Activated CD8-positive, alpha-beta memory T cell treated with anti-CD3 and anti-CD28 coated beads for 36 hours (primary cell): ENCODE measurements around the gene INTS12. TPM values are rescaled to one million over a fixed set of nuclear protein-coding genes. Genes with fewer than 3 reads are reported as not detected.
"Not testable (repeated sequence)": the region's sequence is repeated elsewhere in the genome, so short reads cannot be mapped to it uniquely, and the experiment has no call there.

Source experiments
- CTCF ChIA-PET: fragments of 350-600 bp; sonication (Branson Sonifier 250); formaldehyde crosslinking; loops from one replicate; lab custom pipeline; 2021; ENCODE audit warnings: antibody characterized with exemption; lab: Charles Lee
- POLR2A ChIA-PET: fragments of 350-600 bp; sonication (Branson Sonifier 250); formaldehyde crosslinking; loops from one replicate; lab custom pipeline; 2021; ENCODE audit warnings: antibody characterized with exemption; lab: Charles Lee
- total RNA-seq, 2 experiments: library from RNA; stranded (reverse); gene quantifications; one replicate each; pipeline ENCODE4 v1.2.3, GENCODE V29; 2021

INTS12 gene
- total RNA-seq, 2 experiments from 2014 or later = 21.3 to 22.1 TPM

DNA sequence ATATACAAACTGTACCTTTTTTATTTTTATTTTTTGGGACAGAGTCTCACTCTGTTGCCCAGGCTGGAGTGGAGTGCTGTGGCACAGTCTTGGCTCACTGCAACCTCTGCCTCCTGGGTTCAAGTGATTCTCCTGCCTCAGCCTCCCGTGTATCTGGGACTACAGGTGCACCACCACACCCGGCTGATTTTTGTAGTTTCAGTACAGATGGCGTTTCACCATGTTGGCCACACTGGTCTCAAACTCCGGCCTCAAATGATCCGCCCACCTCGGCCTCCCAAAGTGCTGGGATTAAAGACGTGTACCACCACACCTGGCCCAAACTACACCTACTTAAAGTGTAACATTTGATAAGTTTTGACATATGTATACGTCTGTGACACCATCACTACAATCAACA is 12.7 kb downstream of the INTS12 start:
- CTCF ChIA-PET, POLR2A ChIA-PET: not testable (repeated sequence)

DNA sequence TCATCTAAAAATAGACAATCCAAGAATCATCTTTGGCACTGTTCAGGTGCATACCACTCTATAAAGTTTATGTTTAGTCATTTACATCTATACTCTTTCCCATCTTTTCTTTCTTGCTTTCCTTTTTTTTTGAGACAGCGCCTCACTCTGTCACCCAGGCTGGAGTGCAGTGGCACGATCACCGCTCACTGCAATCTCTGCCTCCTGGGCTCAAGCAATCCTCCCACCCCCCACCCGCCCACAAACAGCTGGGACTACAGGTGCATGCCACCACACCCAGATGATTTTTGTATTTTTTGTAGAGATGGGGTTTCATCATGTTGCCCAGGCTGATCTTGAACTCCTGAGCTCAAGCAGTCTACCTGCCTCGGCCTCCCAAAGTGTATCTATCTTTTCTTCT is 13.7 kb downstream of the INTS12 start:
- POLR2A ChIA-PET, CTCF ChIA-PET: not testable (repeated sequence)

DNA sequence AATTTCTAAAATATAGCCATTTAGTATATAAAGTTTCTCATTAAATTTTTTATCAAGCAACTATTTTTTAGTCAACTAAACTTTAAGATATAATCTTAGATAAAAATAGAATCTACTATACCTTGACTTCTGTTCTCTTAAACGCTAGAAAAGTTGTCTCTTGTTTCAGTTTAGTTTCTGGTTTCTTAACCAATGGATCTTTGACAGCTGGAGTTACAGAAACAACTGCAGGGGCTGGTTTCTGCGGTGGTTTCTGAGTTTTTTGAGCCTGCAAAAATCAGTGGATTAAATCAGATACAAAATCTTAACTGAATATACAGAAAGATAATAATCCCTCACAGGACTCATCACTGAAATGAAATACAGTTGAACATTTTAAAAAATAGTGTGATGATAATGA is 21.9 kb downstream of the INTS12 start:
- ChIA-PET CTCF (no interaction called here), POLR2A (no interaction called here)

DNA sequence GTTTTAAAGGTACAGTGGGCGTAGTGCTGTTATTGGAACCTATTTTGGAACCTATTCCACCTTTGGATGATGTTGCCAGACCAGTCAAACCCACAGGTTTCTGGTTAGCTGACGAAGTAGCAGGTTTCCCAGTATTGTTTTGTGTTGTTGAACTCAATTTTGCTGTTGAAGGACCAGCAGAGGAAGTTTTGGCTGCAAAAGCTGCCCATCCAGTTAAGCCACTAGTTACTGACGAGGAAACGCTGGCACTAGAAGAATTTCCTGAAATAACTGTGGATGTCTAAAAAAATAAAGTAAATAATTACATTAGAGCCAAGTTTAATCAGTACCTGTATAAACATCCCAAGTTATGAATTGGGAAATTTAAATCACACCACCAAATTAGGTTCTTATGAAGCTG is 25.5 kb downstream of the INTS12 start:
- ChIA-PET CTCF (no interaction called here), POLR2A (no interaction called here)

DNA sequence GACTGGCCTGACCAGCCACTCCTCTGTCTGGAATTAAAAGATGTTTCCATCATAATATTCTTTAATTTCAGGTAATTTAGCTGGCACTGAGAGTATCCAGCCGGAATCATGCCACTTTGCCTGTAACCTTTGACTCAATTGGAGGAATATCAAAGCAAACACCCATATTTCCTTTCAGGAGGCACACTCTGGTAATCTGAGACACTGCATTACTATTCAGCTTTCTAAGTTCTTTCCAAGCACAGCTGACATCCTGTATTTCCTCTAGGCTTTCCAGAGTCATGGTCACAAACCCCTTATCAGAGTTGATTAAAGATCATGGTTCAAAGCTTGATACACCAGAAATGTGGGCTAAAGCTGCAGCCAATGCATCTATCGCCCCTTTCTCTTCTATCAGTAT is 29.3 kb downstream of the INTS12 start:
- ChIA-PET POLR2A (no interaction called here), CTCF (no interaction called here)

DNA sequence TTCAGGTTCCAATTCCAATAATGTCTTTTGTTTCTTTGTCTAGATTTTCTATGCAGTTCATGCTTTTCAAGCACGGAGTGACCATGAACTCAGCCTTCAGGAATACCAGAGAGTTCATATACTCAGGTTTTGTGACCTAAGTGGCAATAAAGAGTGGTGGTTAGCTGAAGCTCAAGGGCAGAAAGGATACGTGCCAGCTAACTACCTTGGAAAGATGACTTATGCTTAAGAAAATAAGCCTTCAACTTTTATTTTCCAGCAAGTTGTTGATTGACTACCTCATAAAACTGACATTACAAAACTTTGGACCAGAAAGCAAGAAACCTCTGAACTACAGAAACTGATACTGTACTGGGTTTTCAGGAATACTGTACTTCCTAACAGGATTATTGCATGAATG is 30.8 kb downstream of the INTS12 start:
- CTCF ChIA-PET = no interaction called here

DNA sequence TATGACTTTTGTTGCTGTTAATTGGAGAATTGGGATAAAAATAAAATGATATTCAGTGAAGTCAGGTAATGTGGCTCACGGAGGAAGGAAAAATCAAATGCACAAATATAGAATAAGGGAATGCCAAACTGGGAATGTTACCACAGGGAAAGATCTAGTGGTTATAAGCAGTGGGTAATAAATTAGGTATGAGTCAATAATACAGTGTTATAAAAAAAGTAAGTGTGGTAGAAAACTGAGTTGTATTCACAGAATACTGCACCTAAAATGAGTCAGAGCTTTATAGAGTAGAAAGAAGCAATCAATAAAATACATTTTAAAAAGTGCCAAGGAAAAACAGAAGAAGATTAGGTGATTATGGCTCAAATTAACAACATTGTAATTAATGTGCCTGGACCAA is 34.5 kb downstream of the INTS12 start:
- CTCF ChIA-PET = no interaction called here
- POLR2A ChIA-PET = no interaction called here

More for the DNA sequence above, 30.8 kb downstream of the INTS12 start:
- POLR2A ChIA-PET = no interaction called here

DNA sequence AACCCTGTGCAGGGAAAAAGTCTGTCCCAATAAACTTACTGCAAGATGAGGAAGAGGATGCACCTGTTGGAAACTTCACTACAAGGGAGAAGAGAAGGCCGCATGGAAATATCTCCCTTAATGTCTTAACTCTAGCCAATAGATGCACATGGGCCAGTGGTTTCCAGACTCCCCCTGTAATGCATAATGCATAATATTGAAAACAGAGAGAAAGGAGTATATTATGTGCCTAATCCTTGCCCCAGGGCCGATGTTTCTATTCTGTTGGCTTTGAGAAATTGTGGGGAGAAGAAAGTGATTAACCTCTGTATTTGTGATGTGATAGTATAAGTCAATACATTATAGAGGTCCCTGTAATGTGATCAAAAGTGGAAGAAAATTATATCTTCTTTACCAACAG is 37.2 kb downstream of the INTS12 start:
- CTCF ChIA-PET = no interaction called here

DNA sequence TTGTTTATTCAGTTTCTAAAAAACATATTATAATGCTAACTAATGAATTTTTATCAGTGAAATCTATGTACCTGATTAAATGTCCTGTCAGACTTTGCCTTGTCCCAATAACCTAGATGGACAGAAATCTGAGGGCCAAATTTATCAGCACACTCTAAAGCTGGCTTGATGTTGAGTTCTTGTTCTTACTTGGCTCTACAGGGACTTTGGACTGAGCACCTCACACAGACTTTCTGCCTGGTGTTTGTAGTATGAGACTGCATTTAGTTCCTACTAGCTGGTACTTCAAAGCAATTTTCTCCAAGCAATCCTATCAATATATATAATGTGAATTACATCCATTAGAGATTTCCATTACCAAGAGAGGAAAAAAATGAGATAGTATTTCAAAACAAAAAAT is 37.8 kb downstream of the INTS12 start:
- POLR2A ChIA-PET = no interaction called here
- CTCF ChIA-PET = no interaction called here

More for the DNA sequence above, 37.2 kb downstream of the INTS12 start:
- POLR2A ChIA-PET = no interaction called here

DNA sequence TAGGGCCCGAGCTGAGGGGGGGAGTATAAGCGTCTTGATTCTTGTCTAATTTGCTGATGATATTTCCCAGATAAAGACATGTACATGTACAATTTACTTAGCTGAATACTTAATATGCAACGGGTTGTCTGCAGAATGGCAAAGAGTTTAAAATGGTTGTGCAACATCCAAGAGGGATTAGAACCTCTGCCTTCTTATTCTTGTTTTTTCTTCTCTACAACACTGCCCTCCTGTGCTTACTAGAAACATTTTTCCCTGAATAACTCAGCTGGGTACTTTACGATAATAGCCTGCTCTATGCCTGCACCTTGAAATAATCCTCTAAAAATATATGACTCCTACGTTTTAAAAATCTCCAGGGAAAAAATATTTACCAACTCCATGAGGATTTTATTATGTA is 41.8 kb downstream of the INTS12 start:
- ChIA-PET CTCF (interaction anchor here (1.2 kb wide), 1 partner anchor 9 kb away, joined by 3 read pairs; no protein-coding TSS in a partner anchor), POLR2A (no interaction called here)

DNA sequence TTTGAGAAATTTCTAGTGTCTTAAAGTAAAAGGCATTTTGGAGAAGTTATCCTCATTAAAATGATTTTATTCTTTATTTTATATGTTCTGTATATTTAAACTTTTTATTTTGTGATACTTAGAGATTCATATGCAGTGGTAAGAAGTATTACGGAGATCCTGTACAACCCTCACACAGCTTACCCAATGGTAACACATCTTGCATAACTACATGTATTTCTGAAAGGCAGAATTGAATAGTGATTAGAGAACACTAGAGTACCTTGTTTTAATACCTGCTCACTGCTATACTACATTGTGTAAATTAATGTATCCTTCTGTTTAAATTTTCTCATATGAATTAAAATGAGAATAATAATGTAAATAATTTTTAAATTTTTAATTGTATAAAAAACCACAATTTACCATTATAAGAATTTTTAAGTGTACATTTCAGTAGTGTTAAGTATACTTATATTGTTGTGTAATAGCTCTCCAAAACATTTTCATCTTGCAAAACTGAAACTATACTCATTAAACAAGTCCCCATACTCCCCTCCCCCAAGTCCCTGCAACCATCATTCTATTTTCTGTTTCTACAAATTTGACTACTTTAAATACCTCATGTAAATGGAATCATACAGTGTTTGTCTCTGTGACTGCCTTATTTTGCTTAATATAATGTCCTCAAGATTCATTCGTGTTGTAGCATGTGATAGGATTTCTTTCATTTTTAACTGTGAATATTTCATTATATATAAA is 45.4 kb downstream of the INTS12 start:
- ChIA-PET CTCF (interaction anchor here (1.3 kb wide), 1 partner anchor 30 kb away, joined by 4 read pairs; no protein-coding TSS in a partner anchor), POLR2A (no interaction called here)

DNA sequence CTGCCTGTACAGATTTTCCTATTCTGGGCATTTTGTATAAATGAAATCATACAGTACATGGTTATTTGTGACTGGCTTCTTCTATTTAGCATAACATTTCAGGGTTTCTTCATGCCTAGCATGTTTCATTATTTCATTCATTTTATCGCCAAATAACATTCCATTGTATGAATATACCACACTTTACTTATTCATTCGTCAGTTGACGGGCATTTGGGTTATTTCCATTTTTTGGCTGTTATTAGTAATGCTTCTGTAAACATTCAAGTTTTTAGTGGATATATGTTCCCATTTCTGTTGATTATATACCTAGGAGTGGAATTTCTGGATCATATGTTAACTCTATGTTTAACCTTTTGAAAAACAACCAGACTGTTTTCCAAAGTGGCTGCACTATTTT is 47.5 kb downstream of the INTS12 start:
- POLR2A ChIA-PET = no interaction called here
- CTCF ChIA-PET = no interaction called here

DNA sequence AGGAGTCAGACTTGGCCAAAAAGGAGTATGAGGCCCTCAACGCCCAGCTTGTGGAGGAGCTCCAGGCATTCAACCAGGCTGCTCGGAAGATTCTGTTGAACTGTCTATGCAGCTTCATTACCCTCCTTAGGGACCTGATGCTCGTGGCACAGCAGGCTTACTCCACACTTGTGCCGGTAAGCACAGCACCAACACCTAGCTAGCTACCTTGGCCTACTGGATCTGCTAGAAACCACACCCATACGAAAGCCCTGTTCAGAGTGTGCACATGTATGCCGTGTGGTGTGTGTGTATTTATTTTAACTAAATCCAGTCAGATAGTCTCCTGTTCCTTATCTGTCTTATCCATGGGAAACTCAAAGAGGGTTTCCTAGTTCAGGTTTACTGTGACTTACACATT is 49.3 kb downstream of the INTS12 start:
- POLR2A ChIA-PET = interaction anchor here (1.0 kb wide), 1 partner anchor 49 kb away, joined by 3 read pairs; the partner anchor contains the start of genes GSTCD and INTS12
- CTCF ChIA-PET = interaction anchor here (1.2 kb wide), 1 partner anchor 56 kb away, joined by 3 read pairs; no protein-coding TSS in a partner anchor

DNA sequence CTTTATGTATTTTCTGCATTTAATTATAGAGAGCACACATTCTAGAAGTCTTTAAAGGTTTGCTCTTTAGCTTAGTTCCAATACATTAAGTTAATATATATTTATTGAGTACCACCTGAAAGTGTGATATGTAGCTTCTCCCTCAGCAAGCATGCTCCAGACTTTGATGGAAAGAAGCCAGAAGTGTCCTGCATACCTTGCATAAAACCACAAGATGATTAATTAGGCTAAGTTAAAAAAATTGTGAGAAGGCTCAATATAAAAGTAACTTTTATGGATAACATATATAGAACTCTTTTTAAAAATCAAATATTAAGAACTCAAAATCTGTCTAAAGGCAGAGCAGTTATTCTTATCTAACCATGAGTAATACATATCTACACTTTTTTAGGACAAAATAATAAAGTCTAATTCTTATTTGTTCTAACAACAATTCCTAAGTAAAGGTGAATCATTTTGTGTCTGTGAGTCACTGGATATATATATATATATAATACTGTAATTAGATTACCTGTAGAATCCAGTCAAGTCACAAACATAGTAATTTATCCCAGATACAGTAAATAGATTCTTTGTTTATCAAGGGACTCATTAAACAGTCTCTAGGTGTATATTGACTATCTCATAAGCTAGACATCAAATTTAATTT is 51.2 kb downstream of the INTS12 start:
- POLR2A ChIA-PET = no interaction called here
- CTCF ChIA-PET = no interaction called here

DNA sequence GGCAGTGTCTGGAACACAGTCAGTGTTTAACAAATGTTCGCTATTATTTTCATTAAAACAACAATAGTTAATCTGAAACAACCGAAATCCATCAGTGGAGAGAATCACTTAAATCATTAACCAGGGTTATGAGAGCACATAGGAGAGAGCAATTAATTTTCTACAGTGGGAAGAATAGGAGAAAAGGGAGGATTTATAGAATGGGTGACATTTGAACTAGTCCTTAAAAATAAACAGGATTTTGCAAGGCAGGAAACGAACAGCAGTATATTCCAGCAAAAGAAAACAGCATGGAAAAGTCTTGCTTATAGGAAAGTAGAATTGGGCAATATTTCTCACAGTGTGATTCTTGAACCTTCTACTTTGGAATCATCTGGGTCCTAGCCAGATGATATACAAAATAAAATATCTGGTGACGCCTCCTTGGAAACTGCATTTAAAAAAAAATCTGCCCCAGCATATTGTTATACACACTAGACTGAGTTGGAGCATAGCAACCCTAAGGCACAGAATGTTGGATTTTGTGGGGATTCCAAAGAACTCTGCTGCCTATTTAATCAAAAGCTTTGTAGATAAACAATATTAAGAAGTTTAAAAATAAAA is 56.1 kb downstream of the INTS12 start:
- ChIA-PET POLR2A (no interaction called here), CTCF (no interaction called here)

DNA sequence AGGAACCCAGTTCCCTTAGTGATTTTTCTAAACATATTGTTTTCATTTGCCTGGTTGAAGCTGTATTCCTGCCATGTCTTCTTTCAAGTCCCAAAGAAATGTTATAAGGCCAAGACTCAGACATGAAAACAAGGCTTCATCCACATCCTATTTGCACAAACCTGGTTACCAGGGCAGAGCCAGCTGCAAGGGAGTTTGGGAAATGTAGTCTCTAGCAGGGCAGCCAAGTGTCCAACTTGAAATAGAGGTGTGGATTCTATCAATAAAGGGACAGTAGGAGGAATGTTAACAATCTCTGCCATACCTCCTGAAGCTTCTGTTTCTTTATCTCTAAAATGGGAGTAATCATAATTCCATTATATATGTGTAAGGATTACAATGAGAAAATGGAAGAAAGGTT is 56.6 kb downstream of the INTS12 start:
- POLR2A ChIA-PET = no interaction called here
- CTCF ChIA-PET = no interaction called here

DNA sequence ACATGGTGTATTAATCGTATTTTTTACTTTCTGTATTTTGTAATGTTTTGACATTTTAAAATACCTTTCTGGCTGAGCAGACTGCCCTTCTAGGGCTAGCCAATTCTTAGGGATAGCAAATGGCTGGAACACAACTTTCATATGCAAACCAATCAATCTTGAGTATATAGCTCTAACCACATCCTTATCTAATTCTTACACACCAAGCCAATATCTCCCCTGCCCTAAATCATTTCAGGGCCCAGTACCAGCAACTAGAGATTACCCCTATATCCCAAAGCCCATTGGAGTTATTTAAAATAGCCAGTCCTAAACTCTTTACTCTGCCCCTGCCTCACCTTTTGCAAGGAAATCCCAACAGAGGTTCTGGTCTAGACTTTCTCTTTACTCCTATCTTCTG is 58.3 kb downstream of the INTS12 start:
- CTCF ChIA-PET = no interaction called here
- POLR2A ChIA-PET = no interaction called here

DNA sequence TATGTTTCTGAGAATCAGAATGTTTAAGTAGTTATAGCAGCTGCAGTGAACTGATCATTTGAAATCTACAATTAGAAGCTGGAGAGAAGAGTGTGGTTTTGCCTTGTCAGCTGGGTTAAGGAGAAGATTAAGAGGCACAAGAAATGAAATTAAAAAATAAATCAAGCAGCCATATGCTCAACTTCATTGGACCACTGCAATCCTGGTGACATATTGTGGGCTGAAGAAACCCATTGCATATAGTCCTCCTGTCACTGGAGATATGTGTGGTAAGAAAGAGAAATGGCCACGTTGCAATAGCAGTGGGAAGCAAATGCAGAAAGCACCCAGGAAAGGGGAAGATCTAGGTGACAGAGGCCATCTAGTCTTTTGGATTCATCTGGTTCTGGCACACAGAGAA is 63.0 kb downstream of the INTS12 start:
- ChIA-PET CTCF (no interaction called here), POLR2A (no interaction called here)

DNA sequence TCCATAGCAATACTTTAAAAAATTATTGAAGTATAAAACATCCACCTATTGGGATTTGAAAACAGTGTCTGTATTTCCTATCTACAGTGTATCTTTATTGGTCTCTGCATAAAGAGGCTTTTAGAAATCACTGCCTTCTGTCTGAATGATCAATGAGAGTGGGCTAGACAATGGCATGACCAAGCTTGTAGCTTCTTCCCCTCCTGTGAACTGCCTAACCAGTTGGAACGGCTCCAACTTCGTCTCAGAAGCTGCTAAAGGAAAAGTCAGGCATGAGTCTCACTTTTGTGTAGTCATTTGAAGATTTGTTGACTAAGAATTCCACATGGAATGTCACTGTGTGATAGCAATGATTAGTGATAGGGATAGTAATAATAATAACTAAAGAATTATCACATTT is 64.2 kb downstream of the INTS12 start:
- ChIA-PET CTCF (no interaction called here), POLR2A (no interaction called here)

DNA sequence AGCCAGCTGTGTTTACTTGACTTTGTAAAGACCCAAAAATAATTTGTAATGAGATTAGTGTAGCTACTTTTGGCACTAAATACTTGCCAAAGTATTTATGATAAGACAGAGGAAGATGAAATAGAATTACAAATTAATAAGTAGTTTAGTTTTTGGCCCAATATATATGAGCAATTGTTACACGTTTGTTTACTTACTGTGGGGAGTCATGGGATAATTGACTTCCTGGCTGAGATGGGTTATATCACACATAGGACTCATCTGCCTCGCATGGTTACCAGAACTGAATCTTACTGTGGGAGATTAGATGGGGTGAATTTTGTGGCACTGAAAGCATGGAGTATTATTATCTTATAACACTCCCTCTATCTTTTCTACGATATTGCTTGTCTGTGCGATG is 66.6 kb downstream of the INTS12 start:
- ChIA-PET CTCF (no interaction called here), POLR2A (no interaction called here)
